DND-41 (cell line): Measurements from ENCODE around the gene NDUFA8.

Source experiments
- ATAC-seq: fragments of 200-7000 bp; cut with Tn5 transposase; 3 replicates; pipeline ENCODE4 v1.9.1; 2021; ENCODE audit warnings: low read depth; ENCODE audit not compliant: insufficient read depth
- DNase-seq: peaks from one replicate; pipeline ENCODE4 v3.0.0-alpha.2; 2020
- H2AFZ ChIP-seq: 2 replicates; pipeline ENCODE4 v1.6.0; 2012; ENCODE audit warnings: low read depth, low read length
- H3K27ac ChIP-seq: 2 replicates; pipeline ENCODE4 v1.5.1; 2012; ENCODE audit warnings: low read length, inconsistent platforms
- H3K27me3 ChIP-seq: fragments of 200-600 bp; sonication (generic); 2 replicates; pipeline ENCODE4 v1.6.0; 2012; ENCODE audit warnings: low read length, mild to moderate bottlenecking, inconsistent platforms; ENCODE audit not compliant: insufficient read depth, poor library complexity
- H3K36me3 ChIP-seq: 2 replicates; pipeline ENCODE4 v1.5.1; 2012; ENCODE audit warnings: low read length, inconsistent platforms; ENCODE audit not compliant: insufficient read depth
- H3K4me1 ChIP-seq: 2 replicates; pipeline ENCODE4 v1.5.1; 2012; ENCODE audit warnings: mild to moderate bottlenecking, low read length; ENCODE audit not compliant: insufficient read depth
- H3K4me2 ChIP-seq: 2 replicates; pipeline ENCODE4 v1.6.0; 2012; ENCODE audit warnings: mild to moderate bottlenecking, moderate library complexity, low read length, inconsistent platforms; ENCODE audit not compliant: insufficient read depth
- H3K4me3 ChIP-seq, 2 experiments: fragments of 200-600 bp in 1 of 2; shearing (Covaris generic) in 1 of 2; 2 replicates each; pipeline ENCODE4 v1.5.1; 2012 to 2016; ENCODE audit warnings: inconsistent platforms in 2 of 2, low read length in 2 of 2, mild to moderate bottlenecking in 2 of 2, low read depth in 1 of 2, moderate library complexity in 1 of 2
- H3K79me2 ChIP-seq: 2 replicates; pipeline ENCODE4 v1.6.0; 2012; ENCODE audit warnings: low read length, inconsistent platforms; ENCODE audit not compliant: insufficient read depth
- H3K9ac ChIP-seq: 2 replicates; pipeline ENCODE4 v1.6.0; 2012; ENCODE audit warnings: low read depth, mild to moderate bottlenecking, inconsistent platforms, low read length, moderate library complexity
- H3K9me3 ChIP-seq: 2 replicates; pipeline ENCODE4 v1.5.1; 2012; ENCODE audit warnings: low read length, moderate library complexity, mild to moderate bottlenecking, inconsistent platforms; ENCODE audit not compliant: insufficient read depth, severe bottlenecking
- H4K20me1 ChIP-seq: 2 replicates; pipeline ENCODE4 v1.6.0; 2012; ENCODE audit warnings: low read length; ENCODE audit not compliant: insufficient read depth
- CTCF ChIP-seq: IDR thresholded peaks from 2 replicates; pipeline ENCODE4 v1.5.1; 2012; ENCODE audit warnings: borderline replicate concordance, low read length, moderate library complexity, mild to moderate bottlenecking; ENCODE audit not compliant: poor library complexity, severe bottlenecking; ENCODE audit errors: extremely low read depth
- EZH2 ChIP-seq: IDR thresholded peaks from 3 replicates; pipeline ENCODE4 v1.6.1; 2012; ENCODE audit warnings: borderline replicate concordance, low read depth, mild to moderate bottlenecking, moderate library complexity, low read length, inconsistent platforms; ENCODE audit not compliant: severe bottlenecking

The NDUFA8 gene

GRCh38 chr9:122113574-122113973 lies 46.0 kb downstream of the NDUFA8 start:
- H3K27me3 ChIP-seq, result no peaks in the 10 kb centered on the region
- ATAC-seq, result no peak
- no peaks in the 10 kb centered on the region for H4K20me1 ChIP-seq
- H2AFZ ChIP-seq, result no peak overlapping the region
- no peak for DNase-seq
- H3K4me2 ChIP-seq, result no peak overlapping the region
- H3K27ac ChIP-seq, result no peak overlapping the region
- H3K4me1 ChIP-seq, result no peaks in the 10 kb centered on the region
- H3K9me3 ChIP-seq, result no peaks in the 10 kb centered on the region
- H3K79me2 ChIP-seq, result no peaks in the 10 kb centered on the region
- TF ChIP-seq EZH2, result no peak
- no peak for TF ChIP-seq CTCF
- no peaks in the 10 kb centered on the region for H3K36me3 ChIP-seq
- no peak overlapping the region for H3K9ac ChIP-seq
- H3K4me3 ChIP-seq, result no peak overlapping the region

- Histone ChIP-seq H3K9ac (no peak overlapping the region), H3K4me2 (no peak overlapping the region), H2AFZ (no peak overlapping the region), H3K4me3 (no peak overlapping the region), H3K79me2 (no peaks in the 10 kb centered on the region), H3K9me3 (no peaks in the 10 kb centered on the region), H3K27ac (no peak overlapping the region), H3K4me1 (no peaks in the 10 kb centered on the region), H3K27me3 (no peaks in the 10 kb centered on the region), H3K36me3 (no peaks in the 10 kb centered on the region), H4K20me1 (no peaks in the 10 kb centered on the region)
- no peak for DNase-seq
- TF ChIP-seq EZH2, result no peak
- TF ChIP-seq CTCF, result no peak
- ATAC-seq, result no peak
Measured at GRCh38 chr9:122112238-122112637, 47.3 kb downstream of the NDUFA8 start.

- Histone ChIP-seq H3K4me3 (no peak overlapping the region), H3K9ac (no peak overlapping the region), H3K4me1 (no peaks in the 10 kb centered on the region), H3K4me2 (no peak overlapping the region), H2AFZ (no peak overlapping the region), H3K27ac (no peak overlapping the region), H3K79me2 (no peaks in the 10 kb centered on the region), H3K36me3 (no peaks in the 10 kb centered on the region), H3K9me3 (no peaks in the 10 kb centered on the region), H3K27me3 (no peaks in the 10 kb centered on the region), H4K20me1 (no peaks in the 10 kb centered on the region)
- ATAC-seq, result no peak
- TF ChIP-seq EZH2, result no peak
- no peak for TF ChIP-seq CTCF
- no peak for DNase-seq
Measured at GRCh38 chr9:122111413-122112085, 48.0 kb downstream of the NDUFA8 start.
